NCI-H146 treated with DMSO at 0.1 percent for 48 hours (cell line): ENCODE results near the gene SECISBP2.

Experiments
- DNase-seq: peaks from one replicate; lab custom pipeline; 2025; ENCODE audit not compliant: unreplicated experiment; lab: John Stamatoyannopoulos, UW

The SECISBP2 gene

GRCh38 chr9:89380437-89381307 lies 62.4 kb downstream of the SECISBP2 start:
- DNase-seq = no peak

- no peak for DNase-seq
These were observed 63.0 kb downstream of the SECISBP2 start for GRCh38 chr9:89381308-89381609.

DNA sequence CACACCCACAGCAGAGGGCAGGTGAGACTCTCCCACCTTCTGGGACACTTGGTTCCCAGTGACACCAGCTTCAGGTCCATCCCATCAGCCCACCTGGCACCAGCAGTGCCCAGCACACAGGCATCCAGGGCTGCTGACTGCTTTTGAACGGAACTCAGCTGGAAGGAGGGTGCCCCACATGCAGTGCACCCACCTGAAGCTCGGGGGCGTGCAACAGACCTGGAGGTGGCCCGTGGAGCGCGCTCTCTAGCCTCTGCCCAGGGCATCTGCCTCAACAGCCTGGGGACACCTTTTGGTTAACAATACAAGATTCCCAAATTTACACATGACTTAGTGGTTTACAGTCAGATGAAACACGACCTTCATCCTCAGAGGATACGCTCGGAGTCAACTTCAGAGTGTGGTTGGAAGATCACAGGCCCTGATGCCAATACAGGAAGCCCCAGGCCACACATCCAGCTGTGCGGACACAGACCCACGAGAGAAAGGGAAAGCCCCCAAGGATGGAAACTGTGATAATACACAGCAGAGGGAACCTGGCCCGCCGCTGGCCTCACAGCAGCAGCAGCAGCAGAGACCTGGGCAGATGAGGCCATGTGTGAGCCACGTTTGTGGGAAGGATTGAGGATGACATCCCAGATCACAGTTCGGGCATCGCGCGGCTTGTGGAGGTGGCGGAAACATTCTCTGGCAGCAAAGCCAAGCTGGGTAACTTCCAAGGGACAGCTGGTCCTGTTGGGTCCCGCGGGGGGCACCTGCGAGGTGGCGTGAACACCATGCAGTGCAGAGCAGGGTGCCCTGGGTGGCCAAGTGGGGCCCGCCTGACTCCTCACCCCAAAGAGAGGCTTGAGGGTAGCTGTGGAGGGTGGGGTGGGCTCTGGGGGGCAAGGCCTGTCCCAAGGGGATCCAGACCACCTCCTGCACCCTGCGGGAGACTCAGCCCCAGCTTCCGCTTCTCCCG lies 64.0 kb downstream of the SECISBP2 start:
- no peak for DNase-seq

DNA sequence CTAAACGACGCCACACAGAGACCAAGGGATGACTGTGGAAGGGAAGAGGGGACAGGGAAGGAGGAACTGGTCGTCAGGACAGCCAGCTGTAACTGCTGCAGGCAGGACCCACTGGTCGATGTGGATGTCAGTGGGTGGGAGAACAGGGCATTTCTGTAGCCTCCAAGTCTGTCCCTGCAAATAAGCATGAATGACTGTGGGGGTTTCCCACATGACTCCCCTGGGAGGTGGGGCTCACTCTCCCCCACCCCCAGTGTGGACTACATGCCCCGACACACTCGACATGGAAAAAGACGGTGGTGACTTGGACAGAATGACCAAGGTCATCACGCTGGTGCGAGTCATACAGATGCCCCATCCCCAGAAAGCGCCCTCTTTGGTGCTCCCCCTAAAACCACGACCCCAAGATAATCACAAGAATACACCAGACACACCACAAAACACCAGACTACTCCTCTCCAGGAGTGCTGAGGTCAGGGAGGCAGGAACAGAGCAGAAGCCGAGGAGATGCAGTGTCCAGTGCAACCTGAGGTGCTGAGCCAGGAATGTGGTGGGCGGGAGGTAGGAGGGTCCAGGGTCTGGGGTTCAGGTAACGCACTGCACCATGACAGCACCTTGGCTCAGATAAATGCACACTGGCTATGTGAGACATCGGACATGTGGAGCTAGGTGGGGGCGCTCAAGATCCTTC lies 64.9 kb downstream of the SECISBP2 start:
- DNase-seq = no peak

- DNase-seq = no peak
These were observed 65.5 kb downstream of the SECISBP2 start for GRCh38 chr9:89383721-89384300.

DNA sequence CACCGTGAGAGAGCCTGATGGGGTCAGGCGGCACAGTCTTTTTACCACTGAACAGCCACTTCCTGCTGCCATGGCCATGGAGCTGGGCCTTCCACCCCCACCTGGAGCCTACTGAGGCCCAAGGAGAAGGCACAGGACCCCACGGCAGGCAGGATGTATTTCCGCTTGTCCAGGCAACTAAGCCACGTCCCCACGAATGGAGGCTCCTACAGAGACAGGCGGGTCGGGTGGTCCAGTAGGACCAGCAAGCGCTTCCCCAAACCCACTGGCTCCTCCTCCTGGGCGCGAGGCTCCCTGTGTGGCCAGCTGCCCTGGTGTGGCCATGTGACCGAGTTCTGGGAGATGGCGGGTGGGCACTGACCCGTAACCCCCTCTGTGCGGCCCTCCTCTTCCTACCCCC lies 66.5 kb downstream of the SECISBP2 start:
- DNase-seq = no peak

- no peak for DNase-seq
These were observed 67.9 kb downstream of the SECISBP2 start for GRCh38 chr9:89386206-89386605.

DNA sequence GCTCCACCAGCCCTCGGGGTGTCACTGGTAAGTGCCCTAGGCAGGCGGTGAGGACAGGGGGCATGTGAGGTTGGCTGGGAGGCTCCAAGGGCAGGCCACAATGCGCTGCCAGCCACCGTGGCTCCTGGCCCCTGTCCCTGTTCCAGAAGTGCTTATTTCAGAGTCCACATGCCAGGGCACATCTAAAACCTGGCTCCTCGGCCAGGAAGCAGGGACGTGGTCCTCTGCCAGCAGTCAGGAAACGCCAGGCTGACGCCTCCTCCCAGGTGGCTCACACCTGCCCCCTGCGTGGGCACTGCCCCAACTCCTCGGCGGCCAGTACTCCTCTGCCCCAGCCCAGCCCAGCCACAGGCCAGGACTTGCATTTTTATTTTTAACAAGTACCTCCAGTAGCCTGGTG lies 68.5 kb downstream of the SECISBP2 start:
- no peak for DNase-seq

- no peak for DNase-seq
These were observed 69.0 kb downstream of the SECISBP2 start for GRCh38 chr9:89387197-89387849.

DNA sequence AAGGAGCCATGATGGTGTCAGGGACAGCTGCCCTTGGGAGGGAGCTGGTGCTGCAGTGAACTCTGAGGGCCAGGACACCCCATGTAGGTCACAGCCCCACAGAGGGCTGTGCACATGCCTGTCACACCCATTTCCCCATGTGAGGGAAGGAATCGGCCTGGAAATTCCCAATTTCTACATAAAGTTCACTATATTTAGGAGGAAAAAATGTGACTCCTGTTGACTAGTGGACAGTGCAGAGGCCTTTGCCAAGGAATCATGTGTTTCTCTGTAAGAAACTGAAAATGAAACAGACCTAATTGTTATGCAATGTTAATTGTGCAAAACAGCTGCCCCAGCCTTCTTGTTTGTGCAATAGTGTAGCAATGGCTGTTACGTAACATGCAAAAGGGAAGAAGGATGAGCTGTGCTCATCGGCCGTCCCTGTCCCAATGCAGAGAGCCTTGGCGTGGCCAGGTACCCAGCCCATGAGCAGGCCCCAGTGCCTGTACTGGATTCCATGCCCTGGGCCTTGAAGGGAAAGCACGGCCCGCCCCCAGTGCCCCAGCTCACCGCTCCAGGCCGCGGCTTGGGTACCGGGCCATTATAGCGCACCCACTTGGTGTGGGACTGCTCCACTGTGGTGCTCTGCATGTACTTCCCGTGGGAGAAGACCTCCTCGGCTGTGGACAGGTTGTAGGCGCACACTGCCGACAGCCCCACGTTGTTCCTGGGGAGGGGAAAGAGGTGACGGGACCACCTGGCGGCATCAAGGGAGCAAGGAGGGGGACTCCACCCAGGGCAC lies 70.0 kb downstream of the SECISBP2 start:
- DNase-seq = no peak

DNA sequence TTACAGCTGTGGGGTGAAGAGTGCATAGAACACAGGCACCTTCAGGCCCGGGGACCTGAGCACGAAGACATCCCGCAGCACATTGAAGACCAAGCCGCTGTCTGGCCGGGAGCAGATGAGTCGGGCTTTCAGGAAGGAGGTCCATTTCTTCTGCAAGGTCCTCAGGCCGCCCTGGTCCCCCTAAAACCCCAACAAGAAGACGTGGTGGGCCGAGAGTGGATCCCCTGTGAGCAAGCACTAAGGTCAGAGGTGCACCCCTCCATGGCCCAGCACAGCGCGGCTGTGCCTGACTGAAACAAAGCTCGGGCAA lies 70.5 kb downstream of the SECISBP2 start:
- no peak for DNase-seq

GRCh38 chr9:89390068-89390555 lies 71.8 kb downstream of the SECISBP2 start:
- DNase-seq = no peak

DNA sequence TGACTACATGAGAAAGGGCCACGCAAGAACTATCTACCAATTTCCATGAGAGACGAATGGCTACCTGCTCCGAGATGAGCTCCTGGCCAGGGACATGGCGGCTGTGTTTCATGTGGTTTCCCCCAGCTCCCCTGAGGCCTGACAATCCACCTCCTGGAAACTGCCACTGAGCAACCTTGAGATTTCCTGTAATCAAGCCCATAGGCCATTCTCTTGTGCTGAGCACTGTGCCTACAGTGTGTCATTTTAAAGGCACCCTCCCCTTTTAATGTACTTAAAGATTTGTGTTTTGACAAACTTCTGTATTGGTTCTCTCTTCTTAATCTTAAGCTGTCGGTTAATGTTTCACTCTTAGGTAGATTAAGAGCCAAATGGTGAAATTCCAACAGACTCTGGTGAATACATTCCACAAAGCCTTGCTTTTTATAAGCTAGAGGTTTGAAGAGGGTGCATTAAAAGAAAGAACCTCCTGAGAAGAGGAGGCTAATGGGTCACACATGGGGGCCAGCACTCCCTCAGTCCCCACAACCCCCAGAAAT lies 72.3 kb downstream of the SECISBP2 start:
- DNase-seq = no peak

DNA sequence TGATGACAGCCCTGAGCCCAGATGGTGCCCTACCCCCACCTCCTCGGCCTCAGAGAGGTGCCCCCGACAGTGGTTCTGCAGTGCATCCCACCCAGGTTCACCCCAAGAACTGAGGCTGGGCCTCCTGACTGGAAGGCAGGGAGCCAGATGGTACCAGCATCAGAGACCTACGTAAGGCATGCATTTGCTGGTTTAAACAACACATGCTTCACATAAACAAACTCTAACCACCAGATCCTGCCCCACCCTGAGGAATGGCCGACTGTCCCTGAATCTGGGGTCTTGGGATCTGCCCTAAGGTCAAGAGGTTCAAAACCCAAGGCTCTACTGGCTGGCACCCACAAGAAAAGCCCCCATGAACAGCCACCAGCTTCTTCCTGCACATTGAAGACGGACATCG lies 73.3 kb downstream of the SECISBP2 start:
- no peak for DNase-seq

DNA sequence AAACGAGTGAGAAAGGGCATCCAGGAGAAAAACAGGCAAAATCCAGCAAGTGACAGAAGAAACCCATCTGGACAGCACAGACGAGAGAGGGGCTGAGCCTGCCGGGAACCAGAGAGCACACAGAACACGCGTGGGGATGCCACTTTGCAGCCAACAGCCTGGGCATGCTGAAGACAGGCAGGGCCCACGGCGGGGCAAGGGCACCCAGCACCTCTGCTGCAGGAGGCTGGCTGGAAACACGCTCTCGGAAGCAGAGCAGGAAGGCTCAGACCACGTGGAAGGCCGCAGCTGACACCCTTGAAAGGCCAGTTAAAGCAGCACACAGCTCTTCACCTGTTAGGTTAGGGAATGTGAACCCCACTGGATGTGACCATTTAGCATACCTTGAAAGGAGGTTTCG lies 76.1 kb downstream of the SECISBP2 start:
- no peak for DNase-seq

- no peak for DNase-seq
These were observed 77.8 kb downstream of the SECISBP2 start for GRCh38 chr9:89395931-89396710.

GRCh38 chr9:89397471-89397870 lies 79.2 kb downstream of the SECISBP2 start:
- no peak for DNase-seq

GRCh38 chr9:89398621-89399020 lies 80.3 kb downstream of the SECISBP2 start:
- no peak for DNase-seq
